CD14-positive monocyte (primary cell): ENCODE results near the gene RELN. TPM values are rescaled to one million over a fixed set of nuclear protein-coding genes. Genes with fewer than 3 reads are reported as not detected.
"Not testable (repeated sequence)": the region's sequence is repeated elsewhere in the genome, so short reads cannot be mapped to it uniquely, and the experiment has no call there.

Source experiments
- DNase-seq, 3 donors: peaks; one replicate each; pipeline ENCODE4 v3.0.0-alpha.2; 2011 to 2022
- H2AFZ ChIP-seq: 2 replicates; pipeline ENCODE4 v1.6.0; 2012; ENCODE audit warnings: mild to moderate bottlenecking, low read depth, low read length, inconsistent platforms; ENCODE audit not compliant: insufficient read depth, poor library complexity, severe bottlenecking
- H3K27ac ChIP-seq, 2 donors: 1 replicate in 1 of 2; 2 replicates in 1 of 2; pipeline ENCODE4 v1.5.1; 2012 to 2013; ENCODE audit warnings: low read length in 2 of 2, control low read depth in 1 of 2, inconsistent platforms in 1 of 2, low read depth in 1 of 2, mild to moderate bottlenecking in 1 of 2
- H3K27me3 ChIP-seq, 2 donors: one replicate each; pipeline versions ENCODE4 v1.6.0 to v1.6.1; 2011 to 2013; ENCODE audit warnings: low read length in 2 of 2; ENCODE audit not compliant: control insufficient read depth in 2 of 2, insufficient read depth in 2 of 2
- H3K36me3 ChIP-seq, 2 donors: replicated peaks in 1 of 2; 1 replicate in 1 of 2; 2 replicates in 1 of 2; pipeline versions ENCODE4 v1.5.1 to v1.6.1; 2012 to 2013; ENCODE audit warnings: low read length in 2 of 2, control low read depth in 1 of 2, inconsistent platforms in 1 of 2, mild to moderate bottlenecking in 1 of 2; ENCODE audit not compliant: insufficient read depth in 2 of 2, control insufficient read depth in 1 of 2
- H3K4me1 ChIP-seq, 2 donors: 1 replicate in 1 of 2; 2 replicates in 1 of 2; pipeline versions ENCODE4 v1.5.1 to v1.6.1; 2012 to 2013; ENCODE audit warnings: low read length in 2 of 2, control low read depth in 1 of 2, inconsistent platforms in 1 of 2, mild to moderate bottlenecking in 1 of 2, moderate library complexity in 1 of 2; ENCODE audit not compliant: insufficient read depth in 2 of 2, control insufficient read depth in 1 of 2
- H3K4me2 ChIP-seq: replicated peaks from 2 replicates; pipeline ENCODE3; 2012; ENCODE audit warnings: low read length, moderate library complexity, mild to moderate bottlenecking; ENCODE audit not compliant: poor library complexity, severe bottlenecking; ENCODE audit errors: extremely low read depth
- H3K4me3 ChIP-seq, 3 experiments: fragments of 200-600 bp in 1 of 3; sonication (generic) in 1 of 3; replicated peaks in 1 of 3; 1 replicate in 2 of 3; 2 replicates in 1 of 3; pipeline ENCODE4 v1.5.1; 2011 to 2013; ENCODE audit warnings: low read length in 3 of 3, mild to moderate bottlenecking in 3 of 3, control low read depth in 2 of 3, low read depth in 2 of 3, inconsistent platforms in 1 of 3, moderate library complexity in 1 of 3
- H3K79me2 ChIP-seq: 2 replicates; pipeline ENCODE4 v1.6.0; 2012; ENCODE audit warnings: mild to moderate bottlenecking, control low read depth, inconsistent platforms, low read length, moderate library complexity; ENCODE audit not compliant: insufficient read depth
- H3K9ac ChIP-seq: 2 replicates; pipeline ENCODE4 v1.6.0; 2017; ENCODE audit warnings: low read length, mild to moderate bottlenecking; ENCODE audit not compliant: insufficient read depth, poor library complexity, severe bottlenecking
- H3K9me3 ChIP-seq, 2 donors: replicated peaks in 1 of 2; 1 replicate in 1 of 2; 2 replicates in 1 of 2; pipeline versions ENCODE4 v1.5.1 to v1.6.1; 2012 to 2013; ENCODE audit warnings: low read length in 2 of 2, control low read depth in 1 of 2; ENCODE audit not compliant: control insufficient read depth in 1 of 2, insufficient read depth in 1 of 2
- H4K20me1 ChIP-seq: 2 replicates; pipeline ENCODE4 v1.6.0; 2012; ENCODE audit warnings: mild to moderate bottlenecking, low read length, control low read depth, moderate library complexity; ENCODE audit not compliant: insufficient read depth
- H3K27ac Mint-ChIP-seq, 7 donors: one replicate each; pipeline ENCODE4 v1.8.0; 2020; ENCODE audit warnings: mild to moderate bottlenecking in 7 of 7, mixed read lengths in 7 of 7, moderate library complexity in 6 of 7, inconsistent platforms in 2 of 7
- H3K27me3 Mint-ChIP-seq, 3 donors: one replicate each; pipeline ENCODE4 v1.8.0; 2021 to 2022; ENCODE audit warnings: low read depth in 3 of 3, mild to moderate bottlenecking in 3 of 3, mixed read lengths in 3 of 3, moderate library complexity in 3 of 3, inconsistent platforms in 1 of 3
- H3K36me3 Mint-ChIP-seq, 2 donors: one replicate each; pipeline ENCODE4 v1.8.0; 2020; ENCODE audit warnings: mixed read lengths in 2 of 2, inconsistent platforms in 1 of 2, mild to moderate bottlenecking in 1 of 2
- H3K4me1 Mint-ChIP-seq: one replicate; pipeline ENCODE4 v1.8.0; 2020; ENCODE audit warnings: mild to moderate bottlenecking, mixed read lengths
- H3K4me3 Mint-ChIP-seq, 2 donors: one replicate each; pipeline ENCODE4 v1.8.0; 2020; ENCODE audit warnings: mild to moderate bottlenecking in 2 of 2, mixed read lengths in 2 of 2, moderate library complexity in 1 of 2
- H3K9me3 Mint-ChIP-seq, 7 donors: one replicate each; pipeline ENCODE4 v1.8.0; 2020 to 2022; ENCODE audit warnings: mixed read lengths in 7 of 7, mild to moderate bottlenecking in 6 of 7, moderate library complexity in 6 of 7, inconsistent platforms in 2 of 7
- WGBS: methylation state at CpG from one replicate; pipeline ENCODE4 v1.1.5; 2013; ENCODE audit warnings: missing lambda C conversion rate; ENCODE audit not compliant: insufficient coverage; 5-methylcytosine and 5-hydroxymethylcytosine counted together
- intact Hi-C, 2 donors: fragments of 100-400 bp; cut with micrococcal nuclease; formaldehyde crosslinking; loops; one replicate each; pipeline versions ENCODE4 v1.15.0 to v1.15.1; 2023
- polyA plus RNA-seq, 3 donors: library from polyadenylated mRNA; depleted of rRNA in 1 of 3; unstranded in 2 of 3; stranded (reverse) in 1 of 3; fragments of 300-500 nt in 2 of 3; fragments of >200 nt in 1 of 3; fragmentation: Illumina TruSeq in 2 of 3; gene quantifications; 1 replicate in 2 of 3; 2 replicates in 1 of 3; pipeline ENCODE4 v1.2.3, GENCODE V29; 2012 to 2021
- TF ChIP-seq, protein P1 (sequence below): fragments of 200-600 bp; IDR thresholded peaks from one replicate; pipeline ENCODE4 v1.8.0; 2022; ENCODE audit warnings: antibody characterized with exemption, mild to moderate bottlenecking

The RELN gene
- polyA plus RNA-seq, 3 donors: not detected

DNA sequence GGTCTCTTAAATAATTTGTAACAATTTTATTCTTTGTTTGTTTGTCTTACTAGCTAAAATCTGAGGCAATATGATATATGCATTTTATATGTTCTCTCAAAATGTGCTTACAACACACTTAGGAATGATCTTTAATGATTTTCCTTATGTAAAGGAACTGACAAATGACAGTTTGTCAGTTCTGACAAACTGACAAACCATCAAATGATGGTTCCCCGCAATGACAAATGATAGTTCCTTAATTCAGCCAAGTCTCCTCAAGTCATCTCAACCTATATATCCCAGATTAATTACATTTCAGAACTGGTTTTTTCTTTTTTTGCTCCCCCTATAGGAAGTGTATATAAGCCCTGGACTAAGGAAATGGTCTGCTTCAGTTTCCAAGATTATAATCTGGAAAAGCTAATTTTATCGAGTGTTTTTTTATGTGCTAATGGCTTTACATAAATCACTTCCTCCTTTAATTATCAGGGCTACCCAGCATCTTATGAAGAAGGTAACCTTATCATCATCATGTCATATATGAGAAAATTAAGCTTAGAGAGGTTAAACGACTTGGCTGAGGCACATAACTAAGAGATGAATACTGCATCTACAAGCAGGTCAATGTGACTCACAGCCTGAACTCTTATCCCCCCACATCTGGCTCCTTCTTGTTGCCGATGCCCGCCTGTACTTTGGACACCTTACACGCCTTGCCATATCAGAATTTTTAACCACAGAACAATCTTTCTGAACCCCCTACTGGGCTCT lies 75.1 kb downstream of the RELN start:
- H3K27ac Mint-ChIP-seq: no peak overlapping the region
- no peaks in the 10 kb centered on the region for H3K9me3 ChIP-seq
- WGBS: 80% methylated on average over 1 of the region's 6 CpGs
- H3K36me3 Mint-ChIP-seq: no peaks in the 10 kb centered on the region
- H3K4me2 ChIP-seq: no peak overlapping the region
- H4K20me1 ChIP-seq: no peaks in the 10 kb centered on the region
- no peak overlapping the region for H2AFZ ChIP-seq
- no peaks in the 10 kb centered on the region for H3K27me3 ChIP-seq
- H3K36me3 ChIP-seq: no peaks in the 10 kb centered on the region
- no peak overlapping the region for H3K4me3 Mint-ChIP-seq
- no peaks in the 10 kb centered on the region for H3K4me1 ChIP-seq
- no peaks in the 10 kb centered on the region for H3K27me3 Mint-ChIP-seq
- DNase-seq: no peak
- intact Hi-C loops: no loop called here
- H3K27ac ChIP-seq: no peak overlapping the region
- H3K4me1 Mint-ChIP-seq: no peaks in the 10 kb centered on the region
- TF ChIP-seq, protein P1, sequence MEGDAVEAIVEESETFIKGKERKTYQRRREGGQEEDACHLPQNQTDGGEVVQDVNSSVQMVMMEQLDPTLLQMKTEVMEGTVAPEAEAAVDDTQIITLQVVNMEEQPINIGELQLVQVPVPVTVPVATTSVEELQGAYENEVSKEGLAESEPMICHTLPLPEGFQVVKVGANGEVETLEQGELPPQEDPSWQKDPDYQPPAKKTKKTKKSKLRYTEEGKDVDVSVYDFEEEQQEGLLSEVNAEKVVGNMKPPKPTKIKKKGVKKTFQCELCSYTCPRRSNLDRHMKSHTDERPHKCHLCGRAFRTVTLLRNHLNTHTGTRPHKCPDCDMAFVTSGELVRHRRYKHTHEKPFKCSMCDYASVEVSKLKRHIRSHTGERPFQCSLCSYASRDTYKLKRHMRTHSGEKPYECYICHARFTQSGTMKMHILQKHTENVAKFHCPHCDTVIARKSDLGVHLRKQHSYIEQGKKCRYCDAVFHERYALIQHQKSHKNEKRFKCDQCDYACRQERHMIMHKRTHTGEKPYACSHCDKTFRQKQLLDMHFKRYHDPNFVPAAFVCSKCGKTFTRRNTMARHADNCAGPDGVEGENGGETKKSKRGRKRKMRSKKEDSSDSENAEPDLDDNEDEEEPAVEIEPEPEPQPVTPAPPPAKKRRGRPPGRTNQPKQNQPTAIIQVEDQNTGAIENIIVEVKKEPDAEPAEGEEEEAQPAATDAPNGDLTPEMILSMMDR: no peak
- no peak overlapping the region for H3K9ac ChIP-seq
- peaks cover 0 to under 1% (median 0%) of the 10 kb centered on the region in 7 donors for H3K9me3 Mint-ChIP-seq
- H3K4me3 ChIP-seq: no peak overlapping the region
- no peaks in the 10 kb centered on the region for H3K79me2 ChIP-seq

DNA sequence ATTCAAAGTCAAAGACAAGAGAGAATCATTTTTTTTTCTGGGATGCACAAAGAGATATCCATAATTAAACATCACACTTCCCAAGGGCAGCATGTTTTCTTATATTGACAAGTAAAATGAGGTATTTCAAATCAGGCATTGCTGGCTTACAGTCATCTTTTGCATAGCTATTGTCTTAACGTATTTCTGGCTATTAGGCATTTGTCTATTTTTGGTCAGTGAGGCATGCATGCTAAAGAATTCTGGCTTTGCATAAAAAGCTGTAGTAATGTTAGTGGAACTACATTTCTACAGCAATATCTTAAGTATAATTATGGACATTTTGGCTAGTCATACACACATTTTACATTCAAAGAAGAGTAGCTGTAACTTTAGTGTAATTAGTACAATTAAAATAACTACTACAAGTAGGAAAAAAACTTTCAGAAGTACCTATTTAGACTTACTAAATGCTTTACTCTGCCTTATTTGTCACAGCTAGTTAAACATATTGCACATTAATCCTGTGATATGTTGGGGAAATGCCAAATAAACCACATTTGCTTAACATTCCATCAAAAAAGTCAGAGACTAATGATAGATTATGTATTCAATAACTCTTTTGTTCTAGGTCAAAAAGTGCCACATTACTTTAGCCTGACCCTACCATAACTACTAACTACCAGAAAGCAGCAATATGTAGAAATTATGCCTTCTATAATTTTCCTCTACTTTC lies 76.4 kb downstream of the RELN start:
- no peaks in the 10 kb centered on the region for H3K27me3 ChIP-seq
- no peaks in the 10 kb centered on the region for H3K36me3 Mint-ChIP-seq
- TF ChIP-seq, protein P1: no peak
- H3K4me1 ChIP-seq: no peaks in the 10 kb centered on the region
- H3K27ac Mint-ChIP-seq: no peak overlapping the region
- no peaks in the 10 kb centered on the region for H3K36me3 ChIP-seq
- H3K4me3 Mint-ChIP-seq: no peak overlapping the region
- no peak overlapping the region for H3K4me3 ChIP-seq
- H3K9ac ChIP-seq: no peak overlapping the region
- H3K27ac ChIP-seq: no peak overlapping the region
- H3K27me3 Mint-ChIP-seq: no peaks in the 10 kb centered on the region
- no peak overlapping the region for H2AFZ ChIP-seq
- no peaks in the 10 kb centered on the region for H3K4me1 Mint-ChIP-seq
- no peak for DNase-seq
- H3K79me2 ChIP-seq: no peaks in the 10 kb centered on the region
- H4K20me1 ChIP-seq: no peaks in the 10 kb centered on the region
- WGBS: no CpG with 5 or more reads among the region's 1 CpG
- no peaks in the 10 kb centered on the region for H3K9me3 Mint-ChIP-seq
- H3K9me3 ChIP-seq: no peaks in the 10 kb centered on the region
- no peak overlapping the region for H3K4me2 ChIP-seq
- intact Hi-C loops: no loop called here

DNA sequence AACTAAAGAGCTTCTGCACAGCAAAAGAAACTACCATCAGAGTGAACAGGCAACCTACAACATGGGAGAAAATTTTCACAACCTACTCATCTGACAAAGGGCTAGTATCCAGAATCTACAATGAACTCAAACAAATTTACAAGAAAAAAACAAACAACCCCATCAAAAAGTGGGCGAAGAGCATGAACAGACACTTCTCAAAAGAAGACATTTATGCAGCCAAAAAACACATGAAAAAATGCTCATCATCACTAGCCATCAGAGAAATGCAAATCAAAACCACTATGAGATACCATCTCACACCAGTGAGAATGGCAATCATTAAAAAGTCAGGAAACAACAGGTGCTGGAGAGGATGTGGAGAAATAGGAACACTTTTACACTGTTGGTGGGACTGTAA lies 78.4 kb downstream of the RELN start:
- H3K27me3 Mint-ChIP-seq, H4K20me1 ChIP-seq, H3K27me3 ChIP-seq, H3K9me3 Mint-ChIP-seq, intact Hi-C loops, H3K79me2 ChIP-seq, H3K27ac ChIP-seq, H3K4me1 ChIP-seq, DNase-seq, H3K9ac ChIP-seq, H3K4me1 Mint-ChIP-seq, H3K36me3 ChIP-seq, H3K4me3 Mint-ChIP-seq, H3K4me2 ChIP-seq, H3K9me3 ChIP-seq, H2AFZ ChIP-seq, H3K4me3 ChIP-seq, H3K36me3 Mint-ChIP-seq, H3K27ac Mint-ChIP-seq: not testable (repeated sequence)
- no CpG with 5 or more reads among the region's 1 CpG for WGBS
